Right lung (tissue), 5 donors: ENCODE results near the gene SMPX. TPM values are rescaled to one million over a fixed set of nuclear protein-coding genes. Genes with fewer than 3 reads are reported as not detected.

Experiments used
- DNase-seq, 2 donors: peaks; one replicate each; pipeline ENCODE4 v3.0.0-alpha.2; 2013
- polyA plus RNA-seq, 5 donors: library from polyadenylated mRNA; unstranded; fragments of 120-200 nt; gene quantifications; one replicate each; pipeline versions ENCODE4 v1.2.1 to v1.2.3, GENCODE V29; 2013; ENCODE audit warnings: inconsistent platforms in 1 of 5, low replicate concordance in 1 of 5; ENCODE audit not compliant: insufficient read length in 5 of 5, insufficient read depth in 1 of 5

The SMPX gene
- polyA plus RNA-seq, 5 donors, result 3.6 to 16.0 (median 9.1) TPM

- no peak for DNase-seq
Measured at GRCh38 chrX:21658152-21658737, 99.7 kb downstream of the SMPX start, which contains the start of gene KLHL34. KLHL34 (minus strand) TSS chrX:21658330; CDS start chrX:21657788, 542 bp downstream.

- DNase-seq, result no peak
Measured at GRCh38 chrX:21657318-21658151, 100.4 kb downstream of the SMPX start.

GRCh38 chrX:21656587-21657317 is 101.2 kb downstream of the SMPX start:
- no peak for DNase-seq

Other genes with a start within 250 kb of the SMPX start
- gene KLHL34, start 99.8 kb downstream of the SMPX start, polyA plus RNA-seq, result under 1 TPM; 0.14 to 0.27 (median 0.24) TPM
- 10 to 100 TPM; 17.5 to 29.1 (median 24.9) TPM for gene MBTPS2, start 81.5 kb upstream of the SMPX start, polyA plus RNA-seq
- 1 to 10 TPM; 4.1 to 5.7 (median 4.4) TPM for gene YY2, start 97.9 kb upstream of the SMPX start, polyA plus RNA-seq
- gene SMS, start 182.6 kb upstream of the SMPX start, polyA plus RNA-seq, result 100 to 1,000 TPM in 4 of 5 donors, 10 to 100 TPM in 1; 99.3 to 120 (median 108) TPM